Measurements from ENCODE around the gene KIN.
"Not testable (repeated sequence)": the region's sequence is repeated elsewhere in the genome, so short reads cannot be mapped to it uniquely, and the experiment has no call there.

The KIN gene

DNA sequence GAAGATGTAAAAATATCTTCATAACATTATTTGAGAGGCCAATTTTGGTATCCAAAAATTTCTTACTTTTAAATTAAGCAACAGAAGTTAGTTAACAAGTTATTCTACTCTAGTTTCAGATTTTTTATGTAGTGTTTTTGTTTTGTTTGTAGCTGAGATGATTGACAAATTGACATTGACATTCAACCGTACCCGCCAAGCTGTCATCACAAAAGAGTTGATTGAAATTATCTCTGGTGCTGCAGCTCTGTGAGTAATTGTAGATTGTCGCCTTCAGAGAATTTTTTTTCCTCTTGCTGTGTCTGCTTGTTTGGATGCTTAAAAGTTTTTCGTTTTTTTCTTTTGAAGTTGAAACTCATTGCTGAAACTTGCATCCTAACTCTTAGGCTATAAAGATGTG, 14.8 kb upstream of the KIN start:
- peaks cover 81% of the 10 kb centered on the region for H3K36me3 ChIP-seq (ENCODE audit: control insufficient read depth, insufficient read depth, low read length)
- no peak overlapping the region for H3K27ac ChIP-seq (ENCODE audit: insufficient read depth, low read length, poor library complexity, severe bottlenecking)
- no peak overlapping the region for H3K4me3 ChIP-seq (ENCODE audit: insufficient read depth, low read depth, low read length, poor library complexity, severe bottlenecking)
- H3K27me3 ChIP-seq (replicated peaks; ENCODE audit: control insufficient read depth, insufficient read depth, low read length, poor library complexity, severe bottlenecking): no peaks in the 10 kb centered on the region
- DNase-seq: no peak
- no peaks in the 10 kb centered on the region for H3K4me1 ChIP-seq (ENCODE audit: control insufficient read depth, insufficient read depth, low read length, poor library complexity, severe bottlenecking)
- no peaks in the 10 kb centered on the region for H3K9me3 ChIP-seq (ENCODE audit: control insufficient read depth, low read length)

DNA sequence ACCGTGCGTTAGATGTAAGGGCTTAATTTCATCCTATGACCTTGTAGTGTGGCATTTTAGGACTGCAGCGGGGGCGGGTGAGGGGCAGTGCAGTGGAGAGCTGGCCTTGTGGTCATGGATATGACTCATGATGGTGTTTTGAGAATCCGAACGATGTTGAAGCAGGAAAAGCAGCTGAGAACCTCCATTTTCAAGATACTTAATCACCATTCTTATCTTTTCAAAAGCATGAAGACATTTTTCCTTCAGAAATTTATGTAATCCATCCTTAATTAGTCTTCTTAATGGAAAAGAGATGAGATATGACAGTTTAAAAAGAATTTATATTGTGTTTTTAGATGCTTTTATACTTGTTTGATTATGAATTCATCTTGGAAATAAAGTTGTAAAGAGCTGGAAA, 9.8 kb upstream of the KIN start:
- H3K27me3 ChIP-seq (replicated peaks; ENCODE audit: control insufficient read depth, insufficient read depth, low read length, poor library complexity, severe bottlenecking): no peaks in the 10 kb centered on the region
- no peaks in the 10 kb centered on the region for H3K4me1 ChIP-seq (ENCODE audit: control insufficient read depth, insufficient read depth, low read length, poor library complexity, severe bottlenecking)
- peaks cover 59% of the 10 kb centered on the region for H3K36me3 ChIP-seq (ENCODE audit: control insufficient read depth, insufficient read depth, low read length)
- H3K27ac ChIP-seq (ENCODE audit: insufficient read depth, low read length, poor library complexity, severe bottlenecking): no peak overlapping the region
- DNase-seq: no peak
- no peaks in the 10 kb centered on the region for H3K9me3 ChIP-seq (ENCODE audit: control insufficient read depth, low read length)
- no peak overlapping the region for H3K4me3 ChIP-seq (ENCODE audit: insufficient read depth, low read depth, low read length, poor library complexity, severe bottlenecking)

DNA sequence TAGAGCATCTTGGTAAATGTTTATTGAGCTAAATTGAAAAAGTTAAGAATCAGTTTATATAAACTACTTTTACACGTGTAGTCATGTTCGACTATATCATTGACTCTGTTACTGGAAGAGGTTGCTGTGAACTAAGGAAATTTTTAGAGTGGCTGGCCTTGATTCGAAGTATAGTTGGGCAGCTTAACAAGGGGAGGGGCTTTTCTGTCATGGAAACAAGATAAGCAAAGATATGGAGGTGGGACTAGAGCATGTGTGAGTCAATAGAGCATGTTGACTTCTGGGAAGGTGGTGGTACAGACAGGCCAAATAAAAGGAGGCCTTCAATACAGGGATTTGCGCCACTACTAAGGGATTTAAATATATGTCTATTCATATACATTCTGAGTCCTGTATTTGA, 7.8 kb upstream of the KIN start:
- no peak overlapping the region for H3K4me3 ChIP-seq (ENCODE audit: insufficient read depth, low read depth, low read length, poor library complexity, severe bottlenecking)
- no peak overlapping the region for H3K27ac ChIP-seq (ENCODE audit: insufficient read depth, low read length, poor library complexity, severe bottlenecking)
- peaks cover 44% of the 10 kb centered on the region for H3K36me3 ChIP-seq (ENCODE audit: control insufficient read depth, insufficient read depth, low read length)
- no peak for DNase-seq
- no peaks in the 10 kb centered on the region for H3K9me3 ChIP-seq (ENCODE audit: control insufficient read depth, low read length)
- H3K4me1 ChIP-seq (ENCODE audit: control insufficient read depth, insufficient read depth, low read length, poor library complexity, severe bottlenecking): no peaks in the 10 kb centered on the region
- H3K27me3 ChIP-seq (replicated peaks; ENCODE audit: control insufficient read depth, insufficient read depth, low read length, poor library complexity, severe bottlenecking): no peaks in the 10 kb centered on the region

DNA sequence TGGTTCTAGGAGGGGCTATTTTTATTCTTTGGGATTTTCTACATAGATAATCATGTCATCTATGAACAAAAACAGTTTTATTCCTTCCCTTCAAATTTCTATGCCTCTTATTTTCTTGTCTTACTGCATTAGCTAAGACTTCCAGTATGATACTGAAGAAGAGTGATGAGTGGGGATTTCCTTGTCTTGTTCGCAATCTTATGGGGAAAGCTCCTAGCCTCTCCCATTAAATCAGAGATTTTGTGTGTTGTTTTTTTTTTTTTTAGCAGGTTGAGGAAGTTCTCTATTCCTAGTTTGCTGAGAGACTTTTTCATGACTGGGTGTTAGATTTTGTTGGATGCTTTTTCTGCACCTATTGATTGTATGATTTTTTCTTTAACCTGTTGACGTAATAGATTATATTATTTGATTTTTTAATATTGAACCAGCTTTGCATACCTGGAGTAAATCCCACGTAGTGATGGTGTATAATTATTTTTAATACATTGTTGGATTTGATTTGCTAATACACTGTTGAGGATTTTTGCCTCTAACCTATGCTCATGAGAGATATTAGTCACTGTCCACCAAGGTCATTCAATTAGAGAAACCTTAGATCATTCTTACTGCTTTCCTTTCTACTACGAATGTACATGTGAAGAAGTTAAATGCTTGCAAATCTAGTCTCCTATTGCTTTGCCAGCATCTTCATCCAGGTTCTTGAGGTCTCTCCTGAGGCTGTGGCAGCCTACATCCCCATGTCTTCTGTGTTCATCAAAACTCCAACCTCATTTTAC, 6.6 kb upstream of the KIN start:
- no peak for DNase-seq
- H3K27ac ChIP-seq (ENCODE audit: insufficient read depth, low read length, poor library complexity, severe bottlenecking): no peak overlapping the region
- H3K27me3 ChIP-seq (replicated peaks; ENCODE audit: control insufficient read depth, insufficient read depth, low read length, poor library complexity, severe bottlenecking): no peaks in the 10 kb centered on the region
- no peaks in the 10 kb centered on the region for H3K9me3 ChIP-seq (ENCODE audit: control insufficient read depth, low read length)
- peaks cover 37% of the 10 kb centered on the region for H3K36me3 ChIP-seq (ENCODE audit: control insufficient read depth, insufficient read depth, low read length)
- no peak overlapping the region for H3K4me3 ChIP-seq (ENCODE audit: insufficient read depth, low read depth, low read length, poor library complexity, severe bottlenecking)
- peaks cover 2% of the 10 kb centered on the region for H3K4me1 ChIP-seq (ENCODE audit: control insufficient read depth, insufficient read depth, low read length, poor library complexity, severe bottlenecking)

GRCh38 chr10:7792541-7792940, 4.7 kb upstream of the KIN start:
- Histone ChIP-seq H3K4me1 (ENCODE audit: control insufficient read depth, insufficient read depth, low read length, poor library complexity, severe bottlenecking) (peaks cover 11% of the 10 kb centered on the region), H3K4me3 (ENCODE audit: insufficient read depth, low read depth, low read length, poor library complexity, severe bottlenecking) (no peak overlapping the region), H3K27me3 (replicated peaks; ENCODE audit: control insufficient read depth, insufficient read depth, low read length, poor library complexity, severe bottlenecking) (no peaks in the 10 kb centered on the region), H3K27ac (ENCODE audit: insufficient read depth, low read length, poor library complexity, severe bottlenecking) (no peak overlapping the region), H3K36me3 (ENCODE audit: control insufficient read depth, insufficient read depth, low read length) (peaks cover 19% of the 10 kb centered on the region), H3K9me3 (ENCODE audit: control insufficient read depth, low read length) (no peaks in the 10 kb centered on the region)
- no peak for DNase-seq

DNA sequence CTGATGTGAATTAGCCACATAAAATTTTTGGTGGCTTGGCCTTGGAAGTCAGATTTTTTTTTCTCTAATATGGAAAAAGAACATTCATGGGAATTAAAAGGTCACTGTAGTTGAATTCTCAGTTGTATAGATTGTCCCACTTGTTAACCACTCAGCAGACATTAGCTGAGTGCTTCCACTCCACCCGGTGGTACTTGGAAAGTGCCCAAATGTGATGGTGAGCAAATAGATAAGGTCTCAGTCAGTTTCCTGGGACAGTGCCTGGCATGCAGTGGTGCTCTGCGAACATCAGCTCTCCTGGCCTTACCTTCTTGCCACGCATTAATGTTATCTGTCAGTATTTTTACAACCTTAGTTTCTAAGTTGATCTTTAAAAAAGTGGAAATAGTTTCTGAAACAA, 1.6 kb upstream of the KIN start:
- Histone ChIP-seq H3K27me3 (replicated peaks; ENCODE audit: control insufficient read depth, insufficient read depth, low read length, poor library complexity, severe bottlenecking) (no peaks in the 10 kb centered on the region), H3K9me3 (ENCODE audit: control insufficient read depth, low read length) (no peaks in the 10 kb centered on the region), H3K4me1 (ENCODE audit: control insufficient read depth, insufficient read depth, low read length, poor library complexity, severe bottlenecking) (peaks cover 18% of the 10 kb centered on the region), H3K4me3 (ENCODE audit: insufficient read depth, low read depth, low read length, poor library complexity, severe bottlenecking) (peak overlapping the region; percentile 91), H3K36me3 (ENCODE audit: control insufficient read depth, insufficient read depth, low read length) (peaks cover 6% of the 10 kb centered on the region), H3K27ac (ENCODE audit: insufficient read depth, low read length, poor library complexity, severe bottlenecking) (peak overlapping the region; percentile 75)
- no peak for DNase-seq

- Histone ChIP-seq H3K4me1 (ENCODE audit: control insufficient read depth, insufficient read depth, low read length, poor library complexity, severe bottlenecking) (peaks cover 18% of the 10 kb centered on the region), H3K27me3 (replicated peaks; ENCODE audit: control insufficient read depth, insufficient read depth, low read length, poor library complexity, severe bottlenecking) (no peaks in the 10 kb centered on the region), H3K27ac (ENCODE audit: insufficient read depth, low read length, poor library complexity, severe bottlenecking) (peak overlapping the region; percentile 75), H3K36me3 (ENCODE audit: control insufficient read depth, insufficient read depth, low read length) (peaks cover 5% of the 10 kb centered on the region), H3K4me3 (ENCODE audit: insufficient read depth, low read depth, low read length, poor library complexity, severe bottlenecking) (peak overlapping the region; percentile 91), H3K9me3 (ENCODE audit: control insufficient read depth, low read length) (no peaks in the 10 kb centered on the region)
- no peak for DNase-seq
These were observed 970 bp upstream of the KIN start for GRCh38 chr10:7788639-7789286.

DNA sequence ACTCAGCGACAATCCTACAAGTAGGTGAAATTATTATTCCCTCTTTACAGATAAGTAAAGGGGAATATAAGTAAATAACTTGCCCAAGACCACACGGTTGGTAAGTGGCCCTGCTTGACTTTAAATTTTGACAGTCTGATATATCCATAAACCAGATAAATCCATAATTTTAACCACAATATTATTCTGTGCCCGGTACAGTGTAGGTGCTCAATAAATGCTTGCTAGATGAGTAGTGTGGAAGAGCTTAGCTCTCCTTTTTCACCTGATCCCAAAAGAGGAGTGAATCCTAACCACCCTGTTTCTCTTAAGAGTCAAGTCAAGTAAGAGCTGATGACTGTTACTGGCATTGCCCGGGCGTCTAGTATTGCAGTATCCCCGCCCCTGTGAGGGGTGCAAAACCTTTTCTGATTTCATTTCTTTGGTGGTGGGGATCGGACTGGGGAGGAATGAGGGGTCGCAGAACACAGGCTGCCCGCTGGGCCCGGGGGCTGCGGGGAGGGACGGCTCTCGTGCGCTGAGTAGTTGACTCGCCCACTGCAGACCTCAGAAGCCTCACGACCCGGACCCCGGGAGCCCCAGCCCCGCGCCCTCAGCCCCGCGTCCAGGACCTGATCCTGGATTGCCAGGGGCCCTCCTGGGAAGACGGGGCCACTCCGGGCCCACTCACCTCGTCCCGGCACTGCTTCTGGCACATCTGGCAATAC, 490 bp downstream of the KIN start:
- H3K4me3 ChIP-seq (ENCODE audit: insufficient read depth, low read depth, low read length, poor library complexity, severe bottlenecking): peak overlapping the region; percentile 91
- H3K27ac ChIP-seq (ENCODE audit: insufficient read depth, low read length, poor library complexity, severe bottlenecking): peak overlapping the region; percentile 75
- peaks cover 2% of the 10 kb centered on the region for H3K36me3 ChIP-seq (ENCODE audit: control insufficient read depth, insufficient read depth, low read length)
- no peaks in the 10 kb centered on the region for H3K9me3 ChIP-seq (ENCODE audit: control insufficient read depth, low read length)
- no peaks in the 10 kb centered on the region for H3K27me3 ChIP-seq (replicated peaks; ENCODE audit: control insufficient read depth, insufficient read depth, low read length, poor library complexity, severe bottlenecking)
- DNase-seq: no peak
- peaks cover 18% of the 10 kb centered on the region for H3K4me1 ChIP-seq (ENCODE audit: control insufficient read depth, insufficient read depth, low read length, poor library complexity, severe bottlenecking)

DNA sequence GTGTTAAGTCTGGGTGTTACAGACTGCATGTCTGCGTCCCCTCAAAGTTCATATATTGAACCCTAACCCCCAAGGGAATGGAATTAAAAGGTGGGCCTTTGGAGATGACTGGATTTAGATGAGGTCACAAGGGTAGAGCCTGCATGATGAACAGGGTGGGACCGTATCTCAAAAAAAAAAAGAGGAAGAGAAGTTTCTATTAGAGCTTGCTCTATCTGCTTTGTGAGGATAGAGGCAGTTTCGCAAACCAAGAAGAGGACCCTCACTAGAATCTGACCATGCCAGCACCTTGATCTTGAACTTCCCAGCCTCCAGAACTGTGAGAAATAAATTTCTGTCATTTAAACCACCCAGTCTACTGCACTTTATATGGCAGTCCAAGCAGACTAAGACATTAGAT, 1.4 kb downstream of the KIN start:
- no peaks in the 10 kb centered on the region for H3K27me3 ChIP-seq (replicated peaks; ENCODE audit: control insufficient read depth, insufficient read depth, low read length, poor library complexity, severe bottlenecking)
- DNase-seq: no peak
- peaks cover under 1% of the 10 kb centered on the region for H3K36me3 ChIP-seq (ENCODE audit: control insufficient read depth, insufficient read depth, low read length)
- no peaks in the 10 kb centered on the region for H3K9me3 ChIP-seq (ENCODE audit: control insufficient read depth, low read length)
- H3K4me3 ChIP-seq (ENCODE audit: insufficient read depth, low read depth, low read length, poor library complexity, severe bottlenecking): no peak overlapping the region
- no peak overlapping the region for H3K27ac ChIP-seq (ENCODE audit: insufficient read depth, low read length, poor library complexity, severe bottlenecking)
- peaks cover 18% of the 10 kb centered on the region for H3K4me1 ChIP-seq (ENCODE audit: control insufficient read depth, insufficient read depth, low read length, poor library complexity, severe bottlenecking)

DNA sequence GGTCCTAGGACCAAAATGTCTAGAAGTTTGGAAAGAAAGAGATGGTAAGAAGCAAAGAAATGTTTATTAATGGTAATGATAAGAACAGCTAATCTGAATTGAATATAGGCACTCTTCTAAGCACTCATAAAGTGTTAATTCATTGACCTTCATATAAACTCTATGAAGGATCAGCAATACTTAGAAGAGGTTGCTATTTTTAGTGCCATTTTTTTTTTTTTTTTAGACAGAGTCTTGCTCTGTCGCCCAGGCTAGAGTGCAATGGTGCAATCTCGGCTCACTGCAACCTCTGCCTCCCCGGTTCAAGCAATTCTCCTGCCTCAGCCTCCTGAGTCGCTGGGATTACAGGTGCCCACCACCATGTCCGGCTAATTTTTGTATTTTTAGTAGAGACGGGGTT, 5.6 kb downstream of the KIN start:
- peaks cover 19% of the 10 kb centered on the region for H3K36me3 ChIP-seq (ENCODE audit: control insufficient read depth, insufficient read depth, low read length)
- not testable (repeated sequence) for H3K27me3 ChIP-seq (replicated peaks; ENCODE audit: control insufficient read depth, insufficient read depth, low read length, poor library complexity, severe bottlenecking); H3K9me3 ChIP-seq (ENCODE audit: control insufficient read depth, low read length); H3K4me1 ChIP-seq (ENCODE audit: control insufficient read depth, insufficient read depth, low read length, poor library complexity, severe bottlenecking); H3K27ac ChIP-seq (ENCODE audit: insufficient read depth, low read length, poor library complexity, severe bottlenecking); H3K4me3 ChIP-seq (ENCODE audit: insufficient read depth, low read depth, low read length, poor library complexity, severe bottlenecking); DNase-seq

Measured in effector memory CD4-positive, alpha-beta T cell (primary cell).